ENCODE data around the gene FGG. TPM values are rescaled to one million over a fixed set of nuclear protein-coding genes. Genes with fewer than 3 reads are reported as not detected.

Gene FGG
- polyA plus RNA-seq, 4 donors, result 0.42 to 143 TPM; not detected in 2

DNA sequence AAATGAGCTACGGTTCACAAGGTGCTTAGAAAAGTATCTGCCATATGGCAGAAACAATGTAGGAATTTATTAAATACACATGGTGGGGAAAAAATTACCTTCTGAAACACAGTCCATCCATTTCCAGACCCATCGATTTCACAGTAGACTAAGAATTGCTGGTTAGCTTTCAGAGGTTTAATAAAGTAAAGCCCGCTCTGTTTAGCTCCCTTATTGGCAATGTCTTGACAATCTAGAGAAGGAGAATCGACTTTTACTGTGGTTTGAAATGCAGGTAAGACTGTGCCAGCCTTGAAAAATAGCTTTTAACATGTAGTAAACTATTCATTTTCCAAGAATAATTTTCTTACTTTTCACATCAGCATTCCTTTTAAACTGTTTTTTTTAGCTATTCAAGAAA, 2.9 kb downstream of the FGG start:
- no peaks in the 10 kb centered on the region for H3K36me3 ChIP-seq (ENCODE audit: control insufficient read depth in 3 of 3, insufficient read depth in 2 of 3, low read depth in 1 of 3, low read length in 3 of 3)
- FAIRE-seq (no peak), DNase-seq (no peak)
- peaks cover 0 to 2% (median 0%) of the 10 kb centered on the region in 3 donors for H3K27me3 ChIP-seq (ENCODE audit: control insufficient read depth in 3 of 3, insufficient read depth in 3 of 3, low read length in 3 of 3)
- H3K27ac ChIP-seq (ENCODE audit: low read depth in 1 of 3, low read length in 2 of 3), result no peak overlapping the region
- 80 to 88% (median 84%) methylated on average over 4 of the region's 4 CpGs for WGBS, 3 donors
- no peaks in the 10 kb centered on the region for H3K9me3 ChIP-seq (ENCODE audit: control insufficient read depth in 2 of 2, insufficient read depth in 1 of 2, low read depth in 1 of 2, low read length in 1 of 2)
- peaks cover 0 to 7% (median 0%) of the 10 kb centered on the region in 3 donors for H3K4me1 ChIP-seq (ENCODE audit: control insufficient read depth in 3 of 3, insufficient read depth in 2 of 3, low read depth in 1 of 3, low read length in 2 of 3)
- H3K4me3 ChIP-seq (ENCODE audit: low read depth in 1 of 3, low read length in 3 of 3), result no peak overlapping the region

DNA sequence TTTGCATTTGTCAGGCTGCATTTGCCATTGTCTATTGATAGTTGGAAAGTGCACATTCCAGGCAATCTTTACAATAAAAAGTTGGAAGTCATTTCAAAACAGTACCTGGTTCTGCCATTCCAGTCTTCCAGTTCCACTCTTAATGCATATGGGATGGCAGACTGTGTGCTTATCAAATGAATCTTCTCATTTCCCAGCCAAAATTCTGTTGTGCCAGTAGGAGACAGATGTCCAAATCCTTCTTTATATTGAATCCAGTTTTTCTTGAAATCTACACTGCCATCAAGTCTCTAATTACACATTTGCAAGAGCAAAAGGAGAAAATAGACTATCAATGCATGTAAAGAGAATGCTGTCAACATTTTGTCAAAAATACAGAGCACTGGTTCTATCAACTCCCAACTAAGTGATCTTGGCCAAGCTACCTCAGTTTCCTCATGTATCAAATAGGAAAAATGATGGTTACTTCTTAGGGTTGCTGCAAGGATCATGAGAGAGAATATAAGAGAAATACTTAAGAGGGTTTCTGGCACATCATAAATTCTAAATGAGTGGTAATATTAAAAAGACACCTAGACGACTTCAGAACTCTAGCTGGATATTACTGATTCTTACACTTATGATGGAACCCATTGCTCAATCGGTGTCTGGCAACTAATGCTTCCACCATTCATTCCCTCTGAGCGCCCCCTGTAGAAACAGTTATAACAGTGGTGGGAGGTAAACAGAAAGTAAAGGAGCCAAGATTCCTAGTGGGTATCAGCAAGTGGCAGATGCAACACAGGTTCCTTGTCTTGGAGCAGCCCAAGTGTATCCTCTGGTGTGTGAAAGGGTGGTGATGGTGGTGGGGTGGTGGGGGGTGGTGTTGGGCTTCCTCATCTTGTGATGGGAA, 3.8 kb downstream of the FGG start:
- no peak overlapping the region for H3K27ac ChIP-seq (ENCODE audit: low read depth in 1 of 3, low read length in 2 of 3)
- DNase-seq (no peak), FAIRE-seq (no peak)
- H3K36me3 ChIP-seq (ENCODE audit: control insufficient read depth in 3 of 3, insufficient read depth in 2 of 3, low read depth in 1 of 3, low read length in 3 of 3), result no peaks in the 10 kb centered on the region
- H3K9me3 ChIP-seq (ENCODE audit: control insufficient read depth in 2 of 2, insufficient read depth in 1 of 2, low read depth in 1 of 2, low read length in 1 of 2), result no peaks in the 10 kb centered on the region
- 82 to 90% (median 88%) methylated on average over 3 of the region's 3 CpGs for WGBS, 3 donors
- no peak overlapping the region for H3K4me3 ChIP-seq (ENCODE audit: low read depth in 1 of 3, low read length in 3 of 3)
- peaks cover 0 to 7% (median 0%) of the 10 kb centered on the region in 3 donors for H3K4me1 ChIP-seq (ENCODE audit: control insufficient read depth in 3 of 3, insufficient read depth in 2 of 3, low read depth in 1 of 3, low read length in 2 of 3)
- H3K27me3 ChIP-seq (ENCODE audit: control insufficient read depth in 3 of 3, insufficient read depth in 3 of 3, low read length in 3 of 3), result peaks cover 0 to 2% (median 0%) of the 10 kb centered on the region in 3 donors

DNA sequence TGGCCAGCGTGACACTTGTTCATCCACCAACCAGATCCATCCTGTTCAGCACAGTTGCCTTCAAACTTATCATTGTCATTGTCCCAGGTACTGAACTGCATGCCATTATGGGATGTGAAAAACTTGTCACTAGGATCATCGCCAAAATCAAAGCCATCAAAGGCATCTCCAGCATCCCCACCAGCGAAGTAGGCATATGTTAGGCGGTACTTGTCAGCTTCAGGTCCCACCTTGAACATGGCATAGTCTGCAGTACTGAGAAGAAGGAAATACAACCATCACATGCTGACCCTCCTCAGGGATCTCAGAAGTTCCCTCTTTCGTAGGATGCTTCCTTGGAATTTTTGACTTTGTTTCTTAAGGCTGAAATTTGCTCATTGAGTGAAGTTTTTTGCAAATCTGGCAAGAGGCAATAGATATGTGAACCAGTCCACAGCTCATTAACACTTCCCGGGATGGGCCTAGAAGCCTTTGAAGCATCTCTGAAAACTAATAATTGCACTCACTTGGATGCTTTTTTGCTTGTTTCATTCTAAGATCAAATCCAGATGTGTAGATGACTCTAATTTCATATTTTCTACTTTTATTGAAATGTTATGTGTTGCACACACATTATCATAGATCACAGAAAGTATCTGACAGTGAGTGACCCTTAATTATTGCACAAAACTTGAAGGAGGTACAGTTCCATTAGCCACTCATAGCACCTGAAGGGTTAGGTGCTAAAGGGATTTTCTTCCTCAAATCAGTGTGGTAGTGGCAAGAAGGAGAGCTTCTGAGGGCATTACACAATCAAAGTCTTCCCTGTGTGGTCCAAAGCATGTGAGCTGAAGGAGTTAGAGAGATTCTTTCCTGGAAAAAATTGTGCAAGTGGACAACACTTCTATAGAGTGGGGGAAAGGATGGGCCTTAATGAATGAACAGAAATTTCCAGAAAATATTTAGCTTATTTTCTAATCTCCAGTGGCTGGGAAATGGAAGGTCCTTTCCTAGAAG, 5.4 kb downstream of the FGG start:
- WGBS, 3 donors, result 87 to 88% (median 87%) methylated on average over 6 of the region's 6 CpGs
- no peak for DNase-seq

DNA sequence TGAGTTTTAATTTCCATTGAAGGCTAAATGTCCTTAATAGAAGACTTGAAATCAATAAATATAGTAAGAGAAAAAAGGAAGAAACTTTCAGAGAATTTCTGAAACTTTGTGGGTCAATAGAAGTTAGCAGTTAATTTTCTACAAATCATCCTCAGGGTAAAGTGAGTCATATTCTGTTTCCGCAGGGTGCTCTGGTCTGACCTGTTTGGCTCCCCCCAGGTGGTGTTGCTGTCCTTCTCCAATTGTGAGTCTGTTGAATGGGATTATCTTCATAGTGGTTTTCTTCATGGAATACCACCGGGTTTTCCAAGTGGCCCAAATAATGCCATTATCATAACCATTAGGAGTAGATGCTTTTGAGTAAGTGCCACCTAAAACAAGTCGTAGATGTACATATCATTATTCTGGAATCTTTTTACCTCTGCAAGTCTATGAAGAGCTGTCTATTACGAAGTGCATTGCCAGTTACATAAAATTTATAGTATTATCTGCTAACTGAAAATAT, 7.7 kb downstream of the FGG start:
- H3K9me3 ChIP-seq (ENCODE audit: control insufficient read depth in 2 of 2, insufficient read depth in 1 of 2, low read depth in 1 of 2, low read length in 1 of 2), result no peaks in the 10 kb centered on the region
- peaks cover 0 to 2% (median 0%) of the 10 kb centered on the region in 3 donors for H3K27me3 ChIP-seq (ENCODE audit: control insufficient read depth in 3 of 3, insufficient read depth in 3 of 3, low read length in 3 of 3)
- no peaks in the 10 kb centered on the region for H3K4me1 ChIP-seq (ENCODE audit: control insufficient read depth in 3 of 3, insufficient read depth in 2 of 3, low read depth in 1 of 3, low read length in 2 of 3)
- H3K36me3 ChIP-seq (ENCODE audit: control insufficient read depth in 3 of 3, insufficient read depth in 2 of 3, low read depth in 1 of 3, low read length in 3 of 3), result no peaks in the 10 kb centered on the region
- 83 to 85% (median 85%) methylated on average over 4 of the region's 4 CpGs for WGBS, 3 donors
- no peak overlapping the region for H3K4me3 ChIP-seq (ENCODE audit: low read depth in 1 of 3, low read length in 3 of 3)
- FAIRE-seq (no peak), DNase-seq (no peak)
- no peak overlapping the region for H3K27ac ChIP-seq (ENCODE audit: low read depth in 1 of 3, low read length in 2 of 3)

More for the DNA sequence above, 5.4 kb downstream of the FGG start:
- no peaks in the 10 kb centered on the region for H3K9me3 ChIP-seq (ENCODE audit: control insufficient read depth in 2 of 2, insufficient read depth in 1 of 2, low read depth in 1 of 2, low read length in 1 of 2)
- H3K36me3 ChIP-seq (ENCODE audit: control insufficient read depth in 3 of 3, insufficient read depth in 2 of 3, low read depth in 1 of 3, low read length in 3 of 3), result no peaks in the 10 kb centered on the region
- H3K4me3 ChIP-seq (ENCODE audit: low read depth in 1 of 3, low read length in 3 of 3), result no peak overlapping the region
- FAIRE-seq, result no peak
- H3K27me3 ChIP-seq (ENCODE audit: control insufficient read depth in 3 of 3, insufficient read depth in 3 of 3, low read length in 3 of 3), result peaks cover 0 to 2% (median 0%) of the 10 kb centered on the region in 3 donors
- H3K27ac ChIP-seq (ENCODE audit: low read depth in 1 of 3, low read length in 2 of 3), result no peak overlapping the region
- H3K4me1 ChIP-seq (ENCODE audit: control insufficient read depth in 3 of 3, insufficient read depth in 2 of 3, low read depth in 1 of 3, low read length in 2 of 3), result no peaks in the 10 kb centered on the region

DNA sequence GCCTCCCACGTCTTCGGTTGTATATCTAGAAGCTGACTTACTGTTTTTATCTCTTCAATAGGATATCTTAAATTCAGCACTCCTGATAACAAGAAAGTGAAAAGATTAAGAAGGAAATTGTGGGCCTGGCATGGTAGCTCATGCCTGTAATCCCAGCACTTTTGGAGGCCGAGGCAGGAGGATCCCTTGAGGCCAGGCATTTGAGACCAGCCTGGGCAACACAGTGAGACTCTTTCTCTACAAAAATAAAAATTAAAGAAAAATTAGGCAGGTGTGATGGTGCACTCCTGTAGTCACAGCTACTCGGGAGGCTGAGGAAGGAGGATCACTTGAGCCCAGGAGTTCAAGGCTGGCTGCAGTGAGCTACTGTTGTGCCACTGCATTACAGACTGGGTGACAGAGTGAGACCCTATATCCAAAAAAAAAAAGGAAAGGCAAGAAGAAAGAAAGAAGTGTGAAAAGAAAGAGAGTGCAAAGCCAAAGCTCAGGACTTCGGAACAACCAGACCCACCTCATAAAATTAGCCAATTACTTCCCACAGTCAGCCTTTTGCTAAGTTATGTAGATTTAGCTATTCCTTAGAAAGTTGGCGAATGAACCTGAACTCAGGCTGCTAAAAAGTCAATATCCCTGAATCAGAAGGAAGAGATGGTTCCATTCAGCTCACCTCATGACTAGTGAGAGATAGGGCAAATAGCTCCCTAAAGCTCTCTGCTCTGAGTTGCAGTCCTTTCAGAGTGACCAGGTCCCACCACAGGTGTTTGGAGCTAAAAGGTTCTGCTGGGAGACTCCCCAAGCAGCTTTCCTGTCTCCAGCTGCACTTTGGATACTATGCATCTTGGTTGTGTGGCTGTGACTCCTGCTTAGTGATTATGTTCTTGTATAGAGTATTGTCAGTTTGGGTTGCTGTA, 9.2 kb downstream of the FGG start:
- 89 to 93% (median 91%) methylated on average over 6 of the region's 6 CpGs for WGBS, 3 donors
- H3K36me3 ChIP-seq (ENCODE audit: control insufficient read depth in 3 of 3, insufficient read depth in 2 of 3, low read depth in 1 of 3, low read length in 3 of 3), result no peaks in the 10 kb centered on the region
- H3K9me3 ChIP-seq (ENCODE audit: control insufficient read depth in 2 of 2, insufficient read depth in 1 of 2, low read depth in 1 of 2, low read length in 1 of 2), result no peaks in the 10 kb centered on the region
- DNase-seq (no peak), FAIRE-seq (no peak)
- H3K4me1 ChIP-seq (ENCODE audit: control insufficient read depth in 3 of 3, insufficient read depth in 2 of 3, low read depth in 1 of 3, low read length in 2 of 3), result no peaks in the 10 kb centered on the region
- no peak overlapping the region for H3K4me3 ChIP-seq (ENCODE audit: low read depth in 1 of 3, low read length in 3 of 3)
- H3K27me3 ChIP-seq (ENCODE audit: control insufficient read depth in 3 of 3, insufficient read depth in 3 of 3, low read length in 3 of 3), result peaks cover 0 to 2% (median 0%) of the 10 kb centered on the region in 3 donors
- H3K27ac ChIP-seq (ENCODE audit: low read depth in 1 of 3, low read length in 2 of 3), result no peak overlapping the region

DNA sequence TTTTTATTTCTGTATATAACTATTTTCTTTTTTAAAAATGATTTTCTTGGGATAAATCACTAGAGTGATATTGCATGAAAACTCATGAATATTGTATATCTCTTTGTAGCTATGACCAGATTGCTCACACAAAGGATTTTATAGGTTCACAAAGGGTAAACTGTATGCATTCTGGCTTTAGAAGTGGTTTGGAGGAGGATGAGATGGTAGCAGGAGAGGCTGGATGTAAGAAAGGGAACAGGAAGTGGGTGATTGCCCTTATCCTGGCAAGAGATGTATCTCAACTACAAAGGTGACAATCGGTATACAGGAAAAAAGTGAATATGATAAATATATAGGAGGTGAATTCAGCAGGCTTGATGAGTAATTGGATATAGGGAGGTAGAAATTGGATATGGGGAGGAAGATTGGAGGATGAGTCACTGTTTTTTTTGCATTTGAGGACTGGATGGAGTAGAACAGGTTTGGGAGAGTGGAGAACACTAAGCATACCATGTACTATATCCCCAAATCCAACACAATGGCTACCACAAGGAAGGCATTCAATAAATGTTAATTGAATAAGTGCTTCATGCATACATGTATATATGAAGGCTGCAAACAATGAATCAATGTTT, 9.9 kb downstream of the FGG start:
- Histone ChIP-seq H3K4me1 (ENCODE audit: control insufficient read depth in 3 of 3, insufficient read depth in 2 of 3, low read depth in 1 of 3, low read length in 2 of 3) (peaks cover 0 to 2% (median 0%) of the 10 kb centered on the region in 3 donors), H3K4me3 (ENCODE audit: low read depth in 1 of 3, low read length in 3 of 3) (no peak overlapping the region), H3K36me3 (ENCODE audit: control insufficient read depth in 3 of 3, insufficient read depth in 2 of 3, low read depth in 1 of 3, low read length in 3 of 3) (no peaks in the 10 kb centered on the region), H3K9me3 (ENCODE audit: control insufficient read depth in 2 of 2, insufficient read depth in 1 of 2, low read depth in 1 of 2, low read length in 1 of 2) (no peaks in the 10 kb centered on the region), H3K27ac (ENCODE audit: low read depth in 1 of 3, low read length in 2 of 3) (no peak overlapping the region), H3K27me3 (ENCODE audit: control insufficient read depth in 3 of 3, insufficient read depth in 3 of 3, low read length in 3 of 3) (peaks cover 0 to 2% (median 0%) of the 10 kb centered on the region in 3 donors)
- FAIRE-seq (no peak), DNase-seq (no peak)
- WGBS, 3 donors, result 54 to 71% (median 59%) methylated on average over 1 of the region's 1 CpG

DNA sequence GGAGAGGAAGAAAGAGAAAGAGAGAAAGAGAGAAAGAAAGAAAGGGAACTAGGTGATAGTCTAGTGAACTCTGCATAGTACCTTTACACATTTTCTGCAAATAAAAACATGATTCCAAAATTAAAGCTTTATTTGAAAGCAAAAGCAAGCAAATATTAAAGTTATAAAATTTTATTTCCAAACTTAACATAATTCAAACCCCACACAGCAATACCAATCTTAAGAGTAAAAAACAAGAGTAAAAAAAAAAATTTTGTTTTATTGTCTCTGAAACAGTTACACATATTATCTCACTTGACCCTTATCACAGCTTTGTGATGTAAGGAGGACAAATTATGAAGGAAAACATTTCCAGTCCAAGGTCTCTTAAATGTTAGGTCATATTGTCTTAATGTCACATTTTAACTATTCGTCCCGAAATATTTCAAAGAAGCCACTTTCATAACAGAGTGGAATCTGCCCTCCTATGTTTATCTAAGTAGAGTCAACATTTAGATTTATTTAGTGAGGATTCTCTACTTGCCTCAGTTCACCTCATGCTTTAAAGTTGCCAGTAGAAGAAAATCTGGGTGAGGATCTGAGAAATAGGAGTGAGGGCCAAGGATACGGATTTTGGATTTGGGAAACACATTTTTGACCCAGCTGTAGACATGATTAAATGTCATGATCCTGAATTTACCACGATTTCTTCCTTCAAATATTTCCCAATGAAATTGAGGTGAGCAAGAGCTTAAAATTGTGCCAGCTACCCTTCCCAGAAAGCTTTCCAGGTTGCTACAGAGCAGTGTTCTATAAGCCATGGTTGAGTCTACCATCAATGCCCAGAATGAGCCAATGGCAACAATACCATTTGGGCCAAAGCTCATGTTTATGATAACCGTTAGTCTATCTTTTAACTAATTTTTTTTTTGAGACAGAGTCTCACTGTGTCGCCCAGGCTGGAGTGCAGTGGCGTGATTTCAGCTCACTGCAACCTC, 14.4 kb downstream of the FGG start:
- no peaks in the 10 kb centered on the region for H3K36me3 ChIP-seq (ENCODE audit: control insufficient read depth in 3 of 3, insufficient read depth in 2 of 3, low read depth in 1 of 3, low read length in 3 of 3)
- peaks cover 0 to 5% (median 0%) of the 10 kb centered on the region in 3 donors for H3K4me1 ChIP-seq (ENCODE audit: control insufficient read depth in 3 of 3, insufficient read depth in 2 of 3, low read depth in 1 of 3, low read length in 2 of 3)
- no peaks in the 10 kb centered on the region for H3K27me3 ChIP-seq (ENCODE audit: control insufficient read depth in 3 of 3, insufficient read depth in 3 of 3, low read length in 3 of 3)
- H3K27ac ChIP-seq (ENCODE audit: low read depth in 1 of 3, low read length in 2 of 3), result no peak overlapping the region
- H3K9me3 ChIP-seq (ENCODE audit: control insufficient read depth in 2 of 2, insufficient read depth in 1 of 2, low read depth in 1 of 2, low read length in 1 of 2), result no peaks in the 10 kb centered on the region
- FAIRE-seq, result no peak
- DNase-seq, result no peak
- WGBS, 3 donors, result 74 to 78% (median 75%) methylated on average over 7 of the region's 7 CpGs
- H3K4me3 ChIP-seq (ENCODE audit: low read depth in 1 of 3, low read length in 3 of 3), result no peak overlapping the region

Measured in small intestine (tissue), 7 donors.